PC-3 (cell line): ENCODE data around the gene SARDH. TPM values are rescaled to one million over a fixed set of nuclear protein-coding genes. Genes with fewer than 3 reads are reported as not detected.

ENCODE experiments used
- ATAC-seq: fragments of 200-7000 bp; cut with Tn5 transposase; 2 replicates; pipeline ENCODE4 v1.9.1; 2020; ENCODE audit warnings: mild to moderate bottlenecking, moderate library complexity
- BruUV-seq: library from RNA; stranded (reverse); fragments of 400-500 nt; replicated peaks from 2 replicates; lab custom pipeline; 2021; lab: Mats Ljungman, UMichigan
- CTCF ChIA-PET: fragments of 300-600 bp; sonication (Branson Sonifier 250); formaldehyde crosslinking; loops from one replicate; lab custom pipeline; 2022; ENCODE audit warnings: antibody characterized with exemption; lab: Charles Lee
- POLR2A ChIA-PET: fragments of 300-600 bp; sonication (Branson Sonifier 250); formaldehyde crosslinking; loops from one replicate; lab custom pipeline; 2022; ENCODE audit warnings: antibody characterized with exemption; ENCODE audit not compliant: unreplicated experiment; lab: Charles Lee
- DNase-seq: peaks from one replicate; pipeline ENCODE4 v3.0.0-alpha.2; 2015
- H2AFZ ChIP-seq: fragments of 300-600 bp; sonication (generic); 2 replicates; pipeline ENCODE4 v1.6.0; 2016; ENCODE audit warnings: antibody characterized with exemption, low read length
- H3F3A ChIP-seq: fragments of 300-600 bp; sonication (generic); one replicate; pipeline ENCODE4 v1.6.0; 2017; ENCODE audit warnings: antibody characterized with exemption, low read length, control low read depth, mild to moderate bottlenecking; ENCODE audit not compliant: unreplicated experiment
- H3K27ac ChIP-seq: fragments of 300-600 bp; sonication (generic); 2 replicates; pipeline ENCODE4 v1.5.1; 2016; ENCODE audit warnings: mild to moderate bottlenecking, low read length
- H3K27me3 ChIP-seq: fragments of 300-600 bp; sonication (generic); 2 replicates; pipeline ENCODE4 v1.6.1; 2016; ENCODE audit warnings: low read length, mixed read lengths
- H3K36me3 ChIP-seq: fragments of 300-600 bp; sonication (generic); 2 replicates; pipeline ENCODE4 v1.6.1; 2016; ENCODE audit warnings: low read depth, mixed run types, low read length, mixed read lengths
- H3K4me1 ChIP-seq: fragments of 300-600 bp; sonication (generic); 2 replicates; pipeline ENCODE4 v1.5.1; 2016; ENCODE audit warnings: low read length; ENCODE audit not compliant: insufficient read depth
- H3K4me2 ChIP-seq: fragments of 300-600 bp; sonication (generic); 2 replicates; pipeline ENCODE4 v1.6.0; 2016; ENCODE audit warnings: low read length
- H3K4me3 ChIP-seq: fragments of 300-600 bp; sonication (generic); 2 replicates; pipeline ENCODE4 v1.5.1; 2016; ENCODE audit warnings: mild to moderate bottlenecking, low read length, mixed read lengths
- H3K79me2 ChIP-seq: fragments of 300-600 bp; sonication (generic); 2 replicates; pipeline ENCODE4 v1.6.1; 2017; ENCODE audit warnings: low read length, mixed read lengths
- H3K9ac ChIP-seq: fragments of 300-600 bp; sonication (generic); 2 replicates; pipeline ENCODE4 v1.6.0; 2016; ENCODE audit warnings: mild to moderate bottlenecking, low read length
- H3K9me2 ChIP-seq: fragments of 300-600 bp; sonication (generic); replicated peaks from 2 replicates; pipeline ENCODE4 v1.6.1; 2016; ENCODE audit warnings: mixed run types, low read length, mixed read lengths
- H3K9me3 ChIP-seq: fragments of 300-600 bp; sonication (generic); 2 replicates; pipeline ENCODE4 v1.6.1; 2016; ENCODE audit warnings: low read length, mixed read lengths
- H4K20me1 ChIP-seq: fragments of 300-600 bp; sonication (generic); 2 replicates; pipeline ENCODE4 v1.6.1; 2016; ENCODE audit warnings: low read length, mixed read lengths
- CTCF ChIP-seq: fragments of 300-600 bp; sonication (generic); conservative IDR thresholded peaks from 2 replicates; pipeline ENCODE4 v1.5.1; 2017; ENCODE audit warnings: antibody characterized with exemption, low read depth, mild to moderate bottlenecking, low read length
- EZH2 ChIP-seq: fragments of 300-600 bp; sonication (generic); IDR thresholded peaks from one replicate; pipeline ENCODE4 v1.6.1; 2017; ENCODE audit warnings: antibody characterized with exemption, mild to moderate bottlenecking, low read length; ENCODE audit not compliant: unreplicated experiment
- EZH2phosphoT487 ChIP-seq: fragments of 300-600 bp; sonication (generic); IDR thresholded peaks from 2 replicates; pipeline ENCODE4 v1.6.1; 2018; ENCODE audit warnings: mild to moderate bottlenecking, antibody characterized with exemption, low read length, borderline replicate concordance
- intact Hi-C: fragments of 100-400 bp; cut with micrococcal nuclease; formaldehyde crosslinking; loops from 2 replicates; pipeline ENCODE4 v1.9.0; 2023
- total RNA-seq: library from RNA; depleted of rRNA; stranded (reverse); fragments of >200 nt; gene quantifications from 2 replicates; pipeline ENCODE4 v1.2.3, GENCODE V29; 2014

SARDH gene
- total RNA-seq, 1 experiment from 2014 or later, result 3.4 TPM

GRCh38 chr9:133636902-133637301 is 101.2 kb downstream of the SARDH start:
- Histone ChIP-seq H3K9ac (no peak overlapping the region), H3K27ac (no peak overlapping the region), H3K27me3 (0 out of 2 replicates have a peak, but pooled peaks cover 4% of the 10 kb centered on the region), H2AFZ (no peak overlapping the region), H3K4me2 (no peak overlapping the region), H4K20me1 (no peaks in the 10 kb centered on the region), H3K9me2 (no peaks in the 10 kb centered on the region), H3K9me3 (no peaks in the 10 kb centered on the region), H3K79me2 (no peaks in the 10 kb centered on the region), H3K4me1 (no peaks in the 10 kb centered on the region), H3F3A (no peaks in the 10 kb centered on the region), H3K4me3 (no peak overlapping the region), H3K36me3 (no peaks in the 10 kb centered on the region)
- DNase-seq, result no peak
- no peak for ATAC-seq
- BruUV-seq, result no TSS peak
- no peak for TF ChIP-seq EZH2
- TF ChIP-seq EZH2phosphoT487, result no peak
- TF ChIP-seq CTCF, result no peak
- intact Hi-C loops, result no loop called here
- ChIA-PET CTCF (no interaction called here), POLR2A (no interaction called here)

DNA sequence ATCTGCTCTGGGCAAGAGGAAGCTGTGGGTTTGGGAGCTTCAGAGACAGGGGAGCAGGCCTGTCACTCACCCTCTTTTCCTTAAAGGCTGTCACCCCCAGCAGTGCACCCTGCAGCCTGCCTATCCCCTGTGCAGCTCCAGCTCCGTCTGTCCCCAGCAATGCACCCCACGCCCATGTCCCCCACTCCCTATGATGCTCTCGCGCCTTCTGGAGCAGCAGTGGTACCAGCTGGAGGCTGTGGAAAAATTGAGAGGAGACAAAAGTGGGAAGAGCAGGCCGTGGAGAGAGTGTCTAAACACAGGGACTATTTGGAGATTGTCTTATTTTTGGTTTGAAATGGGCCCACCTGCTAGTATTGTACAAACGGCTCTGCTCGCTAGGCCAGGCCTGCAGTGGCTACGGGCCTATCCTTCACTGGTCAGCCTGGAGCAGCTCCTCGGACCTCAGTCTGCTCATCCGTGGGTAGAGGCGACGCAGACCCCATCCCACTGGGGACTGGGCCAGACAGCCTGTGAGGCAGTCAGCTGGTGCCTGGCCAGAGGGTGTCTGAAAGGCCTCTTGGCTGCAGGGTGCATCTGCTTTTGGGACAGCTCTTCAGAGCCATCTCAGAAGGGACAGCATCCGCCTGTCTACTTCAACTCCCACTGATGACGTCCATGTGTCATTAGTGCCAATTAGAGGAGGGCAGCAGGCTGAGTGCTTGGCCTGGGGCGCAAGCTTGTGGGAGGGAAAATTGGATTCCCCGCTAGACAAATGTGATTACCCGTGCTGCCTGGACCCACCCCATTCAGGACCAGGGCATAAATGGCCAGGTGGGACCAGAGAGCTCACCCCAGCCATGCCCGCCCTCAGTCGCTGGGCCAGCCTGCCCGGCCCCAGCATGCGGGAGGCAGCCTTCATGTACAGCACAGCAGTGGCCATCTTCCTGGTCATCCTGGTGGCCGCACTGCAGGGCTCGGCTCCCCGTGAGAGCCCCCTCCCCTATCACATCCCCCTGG is 102.3 kb downstream of the SARDH start, which contains the start of gene DBH:
DBH (plus strand) TSS at position 831 of the 999 bp plus-strand sequence; CDS start at position 840, 9 bp downstream.
- no peak for TF ChIP-seq CTCF
- TF ChIP-seq EZH2phosphoT487, result no peak
- no peak for TF ChIP-seq EZH2
- Histone ChIP-seq H3K4me1 (no peaks in the 10 kb centered on the region), H3K4me2 (no peak within 1 kb of the TSS), H3K9me3 (no peaks in the 10 kb centered on the region), H3K9me2 (no peaks in the 10 kb centered on the region), H3K79me2 (no peaks in the 10 kb centered on the region), H3K9ac (no peak within 1 kb of the TSS), H3K27ac (no peak within 1 kb of the TSS), H3K36me3 (no peaks in the 10 kb centered on the region), H3F3A (no peaks in the 10 kb centered on the region), H2AFZ (no peak within 1 kb of the TSS), H3K27me3 (0 out of 2 replicates have a peak, but pooled peaks cover 1% of the 10 kb centered on the region), H4K20me1 (no peaks in the 10 kb centered on the region), H3K4me3 (no peak within 1 kb of the TSS)
- POLR2A ChIA-PET, result no interaction called here
- DNase-seq (no peak), ATAC-seq (no peak)
- no TSS peak for BruUV-seq
- CTCF ChIA-PET, result no interaction called here
- intact Hi-C loops, result no loop called here

DNA sequence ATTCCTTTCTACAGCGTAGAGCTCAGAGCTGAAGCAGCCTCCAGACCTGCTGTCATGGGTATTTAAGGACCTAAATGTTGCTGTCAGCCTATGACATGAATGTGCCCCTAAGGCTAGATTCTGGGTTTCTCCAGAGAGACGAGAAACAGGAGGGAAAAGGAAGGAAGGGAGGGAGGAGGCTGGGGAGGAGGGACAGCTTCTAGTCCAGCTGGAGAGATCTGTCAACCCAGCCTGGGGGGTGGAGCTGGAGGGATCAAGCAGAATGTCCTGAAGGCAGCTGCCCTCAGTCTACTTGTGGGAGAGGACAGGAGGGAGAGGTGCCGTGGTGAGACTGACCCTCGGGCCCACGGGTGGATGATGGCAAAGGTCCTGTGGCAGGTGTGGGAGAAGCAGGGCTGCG is 103.1 kb downstream of the SARDH start:
- ChIA-PET POLR2A (no interaction called here), CTCF (no interaction called here)
- H3K36me3 ChIP-seq, result no peaks in the 10 kb centered on the region
- ATAC-seq (no peak), DNase-seq (no peak)
- H2AFZ ChIP-seq, result no peak overlapping the region
- H3K4me3 ChIP-seq, result no peak overlapping the region
- H3K9me3 ChIP-seq, result no peaks in the 10 kb centered on the region
- no peaks in the 10 kb centered on the region for H3K79me2 ChIP-seq
- intact Hi-C loops, result no loop called here
- no peaks in the 10 kb centered on the region for H3K4me1 ChIP-seq
- H3K9ac ChIP-seq, result no peak overlapping the region
- H3F3A ChIP-seq, result no peaks in the 10 kb centered on the region
- H3K27me3 ChIP-seq, result no peaks in the 10 kb centered on the region
- no peaks in the 10 kb centered on the region for H4K20me1 ChIP-seq
- TF ChIP-seq EZH2, result no peak
- TF ChIP-seq CTCF, result no peak
- no peak for TF ChIP-seq EZH2phosphoT487
- no TSS peak for BruUV-seq
- H3K27ac ChIP-seq, result no peak overlapping the region
- no peaks in the 10 kb centered on the region for H3K9me2 ChIP-seq
- no peak overlapping the region for H3K4me2 ChIP-seq
